HG02981 (cell line): Measurements from ENCODE around the gene IER2.
"Not testable (repeated sequence)": the region's sequence is repeated elsewhere in the genome, so short reads cannot be mapped to it uniquely, and the experiment has no call there.

Experiments
- ATAC-seq: cut with Tn5 transposase; IDR thresholded peaks from one replicate; pipeline ENCODE4 v1.9.1; 2021; ENCODE audit warnings: mild to moderate bottlenecking, moderate library complexity; ENCODE audit not compliant: unreplicated experiment

IER2 gene

GRCh38 chr19:13162724-13163608 is 12.8 kb downstream of the IER2 start:
- peak; percentile 48 for ATAC-seq

GRCh38 chr19:13163609-13164342 is 13.6 kb downstream of the IER2 start:
- no peak for ATAC-seq

- no peak for ATAC-seq
These were observed 14.3 kb downstream of the IER2 start for GRCh38 chr19:13164343-13165161.

- ATAC-seq: no peak
These were observed 15.2 kb downstream of the IER2 start for GRCh38 chr19:13165162-13165997.

- not testable (repeated sequence) for ATAC-seq
These were observed 15.9 kb downstream of the IER2 start for GRCh38 chr19:13166151-13166550.

- no peak for ATAC-seq
These were observed 19.6 kb downstream of the IER2 start for GRCh38 chr19:13169769-13170168.

- no peak for ATAC-seq
These were observed 20.9 kb downstream of the IER2 start for GRCh38 chr19:13171146-13171545.

- ATAC-seq: no peak
These were observed 22.3 kb downstream of the IER2 start for GRCh38 chr19:13172346-13173138.

GRCh38 chr19:13173139-13173737 is 23.0 kb downstream of the IER2 start:
- no peak for ATAC-seq

GRCh38 chr19:13176345-13176744 is 26.1 kb downstream of the IER2 start:
- no peak for ATAC-seq

GRCh38 chr19:13177584-13177983 is 27.4 kb downstream of the IER2 start:
- ATAC-seq: not testable (repeated sequence)

GRCh38 chr19:13178291-13178690 is 28.1 kb downstream of the IER2 start:
- ATAC-seq: not testable (repeated sequence)

GRCh38 chr19:13181747-13182388 is 31.7 kb downstream of the IER2 start:
- no peak for ATAC-seq

GRCh38 chr19:13184926-13185325 is 34.7 kb downstream of the IER2 start:
- ATAC-seq: not testable (repeated sequence)

- not testable (repeated sequence) for ATAC-seq
These were observed 35.8 kb downstream of the IER2 start for GRCh38 chr19:13185763-13186657.

- not testable (repeated sequence) for ATAC-seq
These were observed 36.5 kb downstream of the IER2 start for GRCh38 chr19:13186688-13187087.

GRCh38 chr19:13187419-13187818 is 37.2 kb downstream of the IER2 start:
- no peak for ATAC-seq

GRCh38 chr19:13189600-13189999 is 39.4 kb downstream of the IER2 start:
- no peak for ATAC-seq
